HEK293 (cell line): ENCODE results near the gene WRAP73.

Experiments used
- CTCF ChIA-PET: fragments of 350-600 bp; formaldehyde crosslinking; extraction: SDS; loops from one replicate; lab custom pipeline; 2021; ENCODE audit warnings: antibody characterized with exemption; lab: Yijun Ruan, JAX
- POLR2A ChIA-PET: fragments of 300-600 bp; formaldehyde crosslinking; extraction: SDS; loops from one replicate; lab custom pipeline; 2020; ENCODE audit warnings: antibody characterized with exemption, inconsistent platforms; lab: Yijun Ruan, JAX
- H3K27ac ChIP-seq: fragments of 200-500 bp; sonication (Bioruptor generic); 2 replicates; pipeline ENCODE4 v1.5.1; 2014; ENCODE audit warnings: low read depth, low read length, control low read depth, inconsistent platforms; ENCODE audit errors: extremely low read depth
- H3K36me3 ChIP-seq, 2 experiments: fragments of 200-500 bp in 1 of 2; sonication (Bioruptor generic) in 1 of 2; 1 replicate in 1 of 2; 2 replicates in 1 of 2; pipeline ENCODE4 v1.5.1; 2014 to 2017; ENCODE audit warnings: inconsistent platforms in 2 of 2, low read length in 2 of 2; ENCODE audit not compliant: control insufficient read depth in 2 of 2, insufficient read depth in 1 of 2
- H3K4me1 ChIP-seq: fragments of 200-500 bp; sonication (Bioruptor generic); 2 replicates; pipeline ENCODE4 v1.5.1; 2014; ENCODE audit warnings: mild to moderate bottlenecking, low read length, inconsistent platforms; ENCODE audit not compliant: control insufficient read depth, insufficient read depth
- H3K4me3 ChIP-seq: 2 replicates; pipeline ENCODE4 v1.5.1; 2011; ENCODE audit warnings: low read depth, mild to moderate bottlenecking, control low read depth, low read length, moderate library complexity
- H3K9me3 ChIP-seq: fragments of 200-500 bp; sonication (Bioruptor generic); 2 replicates; pipeline ENCODE4 v1.5.1; 2014; ENCODE audit warnings: low read depth, low read length, inconsistent platforms; ENCODE audit not compliant: control insufficient read depth, insufficient read depth
- EGR2 ChIP-seq: fragments of 450-650 bp; formaldehyde crosslinking; IDR thresholded peaks from 2 replicates; pipeline ENCODE4 v1.5.1; 2016; ENCODE audit warnings: low read depth, missing biosample characterization, missing genetic modification characterization
- HOXC10 ChIP-seq: sonication (generic); formaldehyde crosslinking; IDR thresholded peaks from 2 replicates; pipeline ENCODE4 v1.8.1; 2023; ENCODE audit warnings: mild to moderate bottlenecking, missing genetic modification reagents
- KLF7 ChIP-seq: fragments of 450-650 bp; formaldehyde crosslinking; IDR thresholded peaks from 2 replicates; pipeline ENCODE4 v1.5.1; 2016; ENCODE audit warnings: missing biosample characterization, missing genetic modification characterization, borderline replicate concordance
- OSR2 ChIP-seq: fragments of 450-650 bp; formaldehyde crosslinking; IDR thresholded peaks from 2 replicates; pipeline ENCODE4 v1.5.1; 2016; ENCODE audit warnings: missing biosample characterization, missing genetic modification characterization
- OVOL3 ChIP-seq: fragments of 450-650 bp; formaldehyde crosslinking; IDR thresholded peaks from 2 replicates; pipeline ENCODE4 v1.5.1; 2016; ENCODE audit warnings: missing biosample characterization, missing genetic modification characterization
- TCF7L2 ChIP-seq: IDR thresholded peaks from 2 replicates; pipeline ENCODE4 v1.6.1; 2011; ENCODE audit warnings: low read depth, mild to moderate bottlenecking, inconsistent platforms, low read length, moderate library complexity, borderline replicate concordance
- WT1 ChIP-seq: fragments of 450-650 bp; formaldehyde crosslinking; IDR thresholded peaks from 2 replicates; pipeline ENCODE4 v1.5.1; 2016; ENCODE audit warnings: missing biosample characterization, missing genetic modification characterization
- ZBTB48 ChIP-seq: fragments of 450-650 bp; formaldehyde crosslinking; IDR thresholded peaks from 2 replicates; pipeline ENCODE4 v1.5.1; 2016; ENCODE audit warnings: missing biosample characterization, missing genetic modification characterization
- ZIC2 ChIP-seq: fragments of 450-650 bp; formaldehyde crosslinking; IDR thresholded peaks from 2 replicates; pipeline ENCODE4 v1.5.1; 2016; ENCODE audit warnings: missing biosample characterization, missing genetic modification characterization
- ZNF140 ChIP-seq: fragments of 450-650 bp; formaldehyde crosslinking; IDR thresholded peaks from 2 replicates; pipeline ENCODE4 v1.5.1; 2016; ENCODE audit warnings: missing biosample characterization, missing genetic modification characterization
- ZNF16 ChIP-seq: fragments of 450-650 bp; formaldehyde crosslinking; IDR thresholded peaks from 2 replicates; pipeline ENCODE4 v1.5.1; 2016; ENCODE audit warnings: low read depth, missing biosample characterization, missing genetic modification characterization
- ZNF211 ChIP-seq: fragments of 450-650 bp; formaldehyde crosslinking; IDR thresholded peaks from 2 replicates; pipeline ENCODE4 v1.5.1; 2016; ENCODE audit warnings: low read depth, missing biosample characterization, missing genetic modification characterization
- ZNF302 ChIP-seq: fragments of 450-650 bp; formaldehyde crosslinking; IDR thresholded peaks from 2 replicates; pipeline ENCODE4 v1.5.1; 2016; ENCODE audit warnings: missing biosample characterization, missing genetic modification characterization, low read depth
- ZNF37A ChIP-seq: fragments of 450-650 bp; IDR thresholded peaks from 2 replicates; pipeline ENCODE4 v1.5.1; 2018; ENCODE audit warnings: missing biosample characterization, missing genetic modification characterization
- ZNF404 ChIP-seq: fragments of 450-650 bp; formaldehyde crosslinking; IDR thresholded peaks from 2 replicates; pipeline ENCODE4 v1.5.1; 2017; ENCODE audit warnings: missing biosample characterization, missing genetic modification characterization
- ZNF433 ChIP-seq: fragments of 450-650 bp; formaldehyde crosslinking; IDR thresholded peaks from 2 replicates; pipeline ENCODE4 v1.5.1; 2016; ENCODE audit warnings: missing biosample characterization, missing genetic modification characterization, low read depth
- ZNF473 ChIP-seq: fragments of 450-650 bp; formaldehyde crosslinking; IDR thresholded peaks from 2 replicates; pipeline ENCODE4 v1.5.1; 2017; ENCODE audit warnings: missing biosample characterization, missing genetic modification characterization
- ZNF548 ChIP-seq: fragments of 450-650 bp; formaldehyde crosslinking; IDR thresholded peaks from 2 replicates; pipeline ENCODE4 v1.5.1; 2016; ENCODE audit warnings: missing biosample characterization, missing genetic modification characterization
- ZNF558 ChIP-seq: fragments of 450-650 bp; formaldehyde crosslinking; IDR thresholded peaks from 2 replicates; pipeline ENCODE4 v1.5.1; 2016; ENCODE audit warnings: missing biosample characterization, missing genetic modification characterization
- ZSCAN16 ChIP-seq: fragments of 450-650 bp; formaldehyde crosslinking; IDR thresholded peaks from 2 replicates; pipeline ENCODE4 v1.5.1; 2016; ENCODE audit warnings: missing biosample characterization, missing genetic modification characterization
- TF ChIP-seq, protein P1 (sequence below): fragments of 450-650 bp; formaldehyde crosslinking; IDR thresholded peaks from 2 replicates; pipeline ENCODE4 v1.5.1; 2016; ENCODE audit warnings: missing biosample characterization, missing genetic modification characterization
- TF ChIP-seq, protein P2 (sequence below): fragments of 450-650 bp; formaldehyde crosslinking; IDR thresholded peaks from 2 replicates; pipeline ENCODE4 v1.5.1; 2016; ENCODE audit warnings: missing biosample characterization, missing genetic modification characterization
- TF ChIP-seq, protein P3 (sequence below): IDR thresholded peaks from 2 replicates; pipeline ENCODE4 v1.6.1; 2011; ENCODE audit warnings: mild to moderate bottlenecking, low read depth, low read length, borderline replicate concordance
- TF ChIP-seq, protein P4 (sequence below): fragments of 450-650 bp; formaldehyde crosslinking; IDR thresholded peaks from 2 replicates; pipeline ENCODE4 v1.5.1; 2016; ENCODE audit warnings: missing biosample characterization, missing genetic modification characterization, low read depth
- TF ChIP-seq, protein P5 (sequence below): fragments of 450-650 bp; IDR thresholded peaks from 2 replicates; pipeline ENCODE4 v1.5.1; 2018; ENCODE audit warnings: missing biosample characterization, mild to moderate bottlenecking, missing genetic modification characterization

The WRAP73 gene

DNA sequence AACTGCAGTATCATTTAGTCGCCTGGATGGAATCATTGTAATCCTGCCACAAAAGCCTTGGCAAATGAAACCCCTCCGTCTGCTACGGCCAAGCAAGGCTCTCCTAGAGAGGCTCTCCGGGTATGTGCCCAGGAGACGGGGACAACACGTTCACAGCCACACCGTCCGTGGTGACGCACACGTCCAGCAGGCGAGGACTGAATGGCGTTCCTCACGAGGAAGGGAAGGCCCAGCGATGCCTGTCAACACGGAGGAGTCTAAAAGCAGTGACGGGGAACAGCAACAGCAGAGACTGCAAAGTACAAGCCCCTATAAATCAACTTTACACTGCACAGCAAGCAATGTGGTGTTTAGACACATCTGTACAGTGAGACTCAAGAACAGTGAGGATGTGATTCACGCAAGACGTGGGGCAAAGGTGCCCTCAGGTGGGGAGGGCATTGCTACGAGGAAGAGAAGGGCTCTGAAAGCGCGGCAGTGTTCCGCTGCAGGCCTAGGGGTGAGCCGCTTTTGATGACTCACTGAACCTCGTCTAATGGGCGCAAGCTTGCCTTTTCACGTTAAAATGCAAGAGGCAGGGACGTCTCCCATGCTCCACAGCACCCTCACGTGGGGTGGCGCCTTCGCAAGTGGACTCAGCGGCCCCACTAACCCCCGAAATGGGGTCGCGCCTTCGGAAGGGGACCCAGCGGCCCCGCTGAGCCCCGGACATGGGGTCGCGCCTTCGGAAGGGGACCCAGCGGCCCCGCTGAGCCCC, 6.8 kb downstream of the WRAP73 start:
- TF ChIP-seq ZNF140 (tag by site-specific recombination) = no peak
- no peak for TF ChIP-seq ZNF433
- TF ChIP-seq ZNF404 (tag by site-specific recombination) = no peak
- TF ChIP-seq ZNF211 (tag by site-specific recombination) = no peak
- TF ChIP-seq, protein P1, sequence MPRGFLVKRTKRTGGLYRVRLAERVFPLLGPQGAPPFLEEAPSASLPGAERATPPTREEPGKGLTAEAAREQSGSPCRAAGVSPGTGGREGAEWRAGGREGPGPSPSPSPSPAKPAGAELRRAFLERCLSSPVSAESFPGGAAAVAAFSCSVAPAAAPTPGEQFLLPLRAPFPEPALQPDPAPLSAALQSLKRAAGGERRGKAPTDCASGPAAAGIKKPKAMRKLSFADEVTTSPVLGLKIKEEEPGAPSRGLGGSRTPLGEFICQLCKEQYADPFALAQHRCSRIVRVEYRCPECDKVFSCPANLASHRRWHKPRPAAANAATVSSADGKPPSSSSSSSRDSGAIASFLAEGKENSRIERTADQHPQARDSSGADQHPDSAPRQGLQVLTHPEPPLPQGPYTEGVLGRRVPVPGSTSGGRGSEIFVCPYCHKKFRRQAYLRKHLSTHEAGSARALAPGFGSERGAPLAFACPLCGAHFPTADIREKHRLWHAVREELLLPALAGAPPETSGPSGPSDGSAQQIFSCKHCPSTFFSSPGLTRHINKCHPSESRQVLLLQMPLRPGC (tag by site-specific recombination) = no peak
- TF ChIP-seq ZNF558 = no peak
- TF ChIP-seq, protein P2, sequence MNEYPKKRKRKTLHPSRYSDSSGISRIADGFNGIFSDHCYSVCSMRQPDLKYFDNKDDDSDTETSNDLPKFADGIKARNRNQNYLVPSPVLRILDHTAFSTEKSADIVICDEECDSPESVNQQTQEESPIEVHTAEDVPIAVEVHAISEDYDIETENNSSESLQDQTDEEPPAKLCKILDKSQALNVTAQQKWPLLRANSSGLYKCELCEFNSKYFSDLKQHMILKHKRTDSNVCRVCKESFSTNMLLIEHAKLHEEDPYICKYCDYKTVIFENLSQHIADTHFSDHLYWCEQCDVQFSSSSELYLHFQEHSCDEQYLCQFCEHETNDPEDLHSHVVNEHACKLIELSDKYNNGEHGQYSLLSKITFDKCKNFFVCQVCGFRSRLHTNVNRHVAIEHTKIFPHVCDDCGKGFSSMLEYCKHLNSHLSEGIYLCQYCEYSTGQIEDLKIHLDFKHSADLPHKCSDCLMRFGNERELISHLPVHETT (tag by site-specific recombination) = no peak
- TF ChIP-seq, protein P3, sequence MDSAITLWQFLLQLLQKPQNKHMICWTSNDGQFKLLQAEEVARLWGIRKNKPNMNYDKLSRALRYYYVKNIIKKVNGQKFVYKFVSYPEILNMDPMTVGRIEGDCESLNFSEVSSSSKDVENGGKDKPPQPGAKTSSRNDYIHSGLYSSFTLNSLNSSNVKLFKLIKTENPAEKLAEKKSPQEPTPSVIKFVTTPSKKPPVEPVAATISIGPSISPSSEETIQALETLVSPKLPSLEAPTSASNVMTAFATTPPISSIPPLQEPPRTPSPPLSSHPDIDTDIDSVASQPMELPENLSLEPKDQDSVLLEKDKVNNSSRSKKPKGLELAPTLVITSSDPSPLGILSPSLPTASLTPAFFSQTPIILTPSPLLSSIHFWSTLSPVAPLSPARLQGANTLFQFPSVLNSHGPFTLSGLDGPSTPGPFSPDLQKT = no peak
- TF ChIP-seq TCF7L2 = no peak
- TF ChIP-seq KLF7 (tag by site-specific recombination) = no peak
- no peak for TF ChIP-seq ZNF548
- TF ChIP-seq ZIC2 (tag by site-specific recombination) = no peak
- TF ChIP-seq ZNF473 = no peak
- H3K27ac ChIP-seq = no peak overlapping the region
- peaks cover 0 to 93% of the 10 kb centered on the region in 2 experiments; a peak in 2 of 3 replicates for H3K36me3 ChIP-seq
- CTCF ChIA-PET = no interaction called here
- H3K4me3 ChIP-seq = no peak overlapping the region
- no peaks in the 10 kb centered on the region for H3K9me3 ChIP-seq
- POLR2A ChIA-PET = no interaction called here
- H3K4me1 ChIP-seq = no peaks in the 10 kb centered on the region

DNA sequence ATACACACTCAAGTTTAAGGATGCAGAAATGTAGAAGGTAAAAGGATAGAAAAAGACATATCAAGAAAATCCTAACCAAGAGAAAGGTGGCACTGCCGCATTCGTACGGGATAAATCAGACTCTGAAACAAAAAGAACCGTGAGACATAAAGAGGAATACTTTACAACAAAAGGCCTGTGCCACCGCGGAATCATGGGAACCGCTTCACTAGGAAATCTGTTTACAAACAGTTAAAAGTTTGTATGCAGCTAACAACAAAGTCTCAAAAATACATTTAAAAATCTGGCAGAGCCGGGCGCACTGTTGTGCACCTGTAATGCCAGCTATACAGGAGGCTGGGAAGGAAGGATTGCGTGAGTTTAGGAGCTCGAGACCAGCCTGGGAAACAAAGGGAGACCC, 8.1 kb downstream of the WRAP73 start:
- TF ChIP-seq OSR2 (tag by site-specific recombination) (no peak), ZSCAN16 (no peak), ZNF302 (no peak), EGR2 (tag by site-specific recombination) (no peak), OVOL3 (no peak), ZNF37A (tag by site-specific recombination) (no peak), ZBTB48 (tag by site-specific recombination) (no peak), WT1 (no peak), ZNF16 (tag by site-specific recombination) (no peak), HOXC10 (no peak)
- TF ChIP-seq, protein P4, sequence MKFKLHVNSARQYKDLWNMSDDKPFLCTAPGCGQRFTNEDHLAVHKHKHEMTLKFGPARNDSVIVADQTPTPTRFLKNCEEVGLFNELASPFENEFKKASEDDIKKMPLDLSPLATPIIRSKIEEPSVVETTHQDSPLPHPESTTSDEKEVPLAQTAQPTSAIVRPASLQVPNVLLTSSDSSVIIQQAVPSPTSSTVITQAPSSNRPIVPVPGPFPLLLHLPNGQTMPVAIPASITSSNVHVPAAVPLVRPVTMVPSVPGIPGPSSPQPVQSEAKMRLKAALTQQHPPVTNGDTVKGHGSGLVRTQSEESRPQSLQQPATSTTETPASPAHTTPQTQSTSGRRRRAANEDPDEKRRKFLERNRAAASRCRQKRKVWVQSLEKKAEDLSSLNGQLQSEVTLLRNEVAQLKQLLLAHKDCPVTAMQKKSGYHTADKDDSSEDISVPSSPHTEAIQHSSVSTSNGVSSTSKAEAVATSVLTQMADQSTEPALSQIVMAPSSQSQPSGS (tag by site-specific recombination) = no peak
- TF ChIP-seq, protein P5, sequence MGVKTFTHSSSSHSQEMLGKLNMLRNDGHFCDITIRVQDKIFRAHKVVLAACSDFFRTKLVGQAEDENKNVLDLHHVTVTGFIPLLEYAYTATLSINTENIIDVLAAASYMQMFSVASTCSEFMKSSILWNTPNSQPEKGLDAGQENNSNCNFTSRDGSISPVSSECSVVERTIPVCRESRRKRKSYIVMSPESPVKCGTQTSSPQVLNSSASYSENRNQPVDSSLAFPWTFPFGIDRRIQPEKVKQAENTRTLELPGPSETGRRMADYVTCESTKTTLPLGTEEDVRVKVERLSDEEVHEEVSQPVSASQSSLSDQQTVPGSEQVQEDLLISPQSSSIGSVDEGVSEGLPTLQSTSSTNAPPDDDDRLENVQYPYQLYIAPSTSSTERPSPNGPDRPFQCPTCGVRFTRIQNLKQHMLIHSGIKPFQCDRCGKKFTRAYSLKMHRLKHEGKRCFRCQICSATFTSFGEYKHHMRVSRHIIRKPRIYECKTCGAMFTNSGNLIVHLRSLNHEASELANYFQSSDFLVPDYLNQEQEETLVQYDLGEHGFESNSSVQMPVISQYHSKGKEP = no peak
- TF ChIP-seq, all 188 proteins: peak for 0
- no peaks in the 10 kb centered on the region for H3K9me3 ChIP-seq
- H3K27ac ChIP-seq = no peak overlapping the region
- CTCF ChIA-PET = interaction anchor here (0.6 to 1.5 kb wide), 2 partner anchors 135 to 151 kb away, joined by 3 read pairs; no protein-coding TSS in a partner anchor
- H3K36me3 ChIP-seq = peaks cover 4 to 93% of the 10 kb centered on the region in 2 experiments; a peak in 2 of 3 replicates
- POLR2A ChIA-PET = interaction anchor here (0.9 kb wide), 1 partner anchor 12 kb away, joined by 4 read pairs; no protein-coding TSS in a partner anchor
- no peaks in the 10 kb centered on the region for H3K4me1 ChIP-seq
- no peak overlapping the region for H3K4me3 ChIP-seq
